ENCODE measurements around the gene ZNF106.

ZNF106 gene

GRCh38 chr15:42508263-42508690 lies 17.3 kb upstream of the ZNF106 start:
- H3K4me3 ChIP-seq (ENCODE audit: low read depth, low read length), result no peak overlapping the region
- TF ChIP-seq, protein P1, sequence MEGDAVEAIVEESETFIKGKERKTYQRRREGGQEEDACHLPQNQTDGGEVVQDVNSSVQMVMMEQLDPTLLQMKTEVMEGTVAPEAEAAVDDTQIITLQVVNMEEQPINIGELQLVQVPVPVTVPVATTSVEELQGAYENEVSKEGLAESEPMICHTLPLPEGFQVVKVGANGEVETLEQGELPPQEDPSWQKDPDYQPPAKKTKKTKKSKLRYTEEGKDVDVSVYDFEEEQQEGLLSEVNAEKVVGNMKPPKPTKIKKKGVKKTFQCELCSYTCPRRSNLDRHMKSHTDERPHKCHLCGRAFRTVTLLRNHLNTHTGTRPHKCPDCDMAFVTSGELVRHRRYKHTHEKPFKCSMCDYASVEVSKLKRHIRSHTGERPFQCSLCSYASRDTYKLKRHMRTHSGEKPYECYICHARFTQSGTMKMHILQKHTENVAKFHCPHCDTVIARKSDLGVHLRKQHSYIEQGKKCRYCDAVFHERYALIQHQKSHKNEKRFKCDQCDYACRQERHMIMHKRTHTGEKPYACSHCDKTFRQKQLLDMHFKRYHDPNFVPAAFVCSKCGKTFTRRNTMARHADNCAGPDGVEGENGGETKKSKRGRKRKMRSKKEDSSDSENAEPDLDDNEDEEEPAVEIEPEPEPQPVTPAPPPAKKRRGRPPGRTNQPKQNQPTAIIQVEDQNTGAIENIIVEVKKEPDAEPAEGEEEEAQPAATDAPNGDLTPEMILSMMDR (IDR thresholded peaks at IDR 0.05; ENCODE audit: borderline replicate concordance, insufficient read depth, low read depth, low read length), result no peak

- TF ChIP-seq, protein P1 (IDR thresholded peaks at IDR 0.05; ENCODE audit: borderline replicate concordance, insufficient read depth, low read depth, low read length), result no peak
- H3K4me3 ChIP-seq (ENCODE audit: low read depth, low read length), result no peak overlapping the region
Observed at GRCh38 chr15:42507514-42507913, 16.6 kb upstream of the ZNF106 start.

DNA sequence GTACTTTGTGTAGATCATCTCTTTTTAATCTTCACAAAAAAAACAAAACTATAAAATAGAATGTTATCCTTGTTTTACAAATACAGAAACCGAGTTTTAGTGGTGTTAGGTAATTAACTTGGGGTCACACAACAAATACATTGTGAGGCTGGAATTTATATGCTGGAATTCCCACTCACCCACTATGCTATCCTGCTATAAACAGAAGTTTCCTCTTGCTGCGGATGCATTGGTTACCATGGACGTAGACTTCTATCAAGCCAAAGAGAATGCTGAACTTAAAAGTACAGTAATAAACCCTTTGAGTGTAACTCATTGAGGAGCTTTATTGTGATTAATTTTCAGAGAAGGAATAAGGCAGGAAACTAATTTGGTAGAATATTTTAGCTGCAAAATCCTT lies 13.7 kb upstream of the ZNF106 start:
- H3K4me3 ChIP-seq (ENCODE audit: low read depth, low read length), result no peak overlapping the region
- TF ChIP-seq, protein P1 (IDR thresholded peaks at IDR 0.05; ENCODE audit: borderline replicate concordance, insufficient read depth, low read depth, low read length), result no peak

DNA sequence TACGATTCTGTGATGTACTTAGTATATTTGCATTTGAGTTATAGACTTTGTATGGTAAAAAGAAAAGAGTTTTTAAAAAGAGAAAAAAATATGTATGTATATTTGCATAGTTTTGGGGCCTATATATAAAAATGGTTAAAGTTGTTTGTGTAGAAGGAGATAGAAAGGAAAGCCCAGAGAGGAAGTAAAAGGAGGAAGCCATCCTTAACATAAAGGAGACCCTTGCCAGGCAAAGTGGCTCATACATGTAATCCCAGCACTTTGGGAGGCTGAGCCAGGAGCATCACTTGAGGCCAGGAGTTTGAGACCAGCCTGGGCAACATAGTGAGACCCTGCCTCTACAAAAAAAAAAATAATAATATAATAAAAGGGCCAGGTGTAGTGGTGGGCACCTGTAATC lies 12.9 kb upstream of the ZNF106 start:
- H3K4me3 ChIP-seq (ENCODE audit: low read depth, low read length), result no peak overlapping the region
- TF ChIP-seq, protein P1 (IDR thresholded peaks at IDR 0.05; ENCODE audit: borderline replicate concordance, insufficient read depth, low read depth, low read length), result no peak

DNA sequence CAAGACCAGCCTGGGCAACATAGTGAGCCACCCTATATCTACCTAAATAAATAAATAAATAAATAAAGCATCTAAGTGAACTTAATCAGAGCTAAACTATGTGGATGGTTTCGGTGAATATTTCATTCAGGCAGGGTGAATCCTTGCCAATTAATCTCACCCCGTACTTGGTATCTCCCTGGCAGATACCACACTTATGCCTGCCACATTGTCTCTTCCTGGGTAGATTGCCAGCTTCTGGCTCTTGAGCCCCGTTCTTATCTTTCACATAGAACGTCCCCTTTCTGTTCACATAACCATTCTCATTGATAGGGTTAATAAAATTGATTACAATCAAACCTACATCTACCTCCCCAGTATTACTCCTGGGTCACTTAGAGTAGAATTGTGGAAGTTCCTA lies 11.5 kb upstream of the ZNF106 start:
- no peak overlapping the region for H3K4me3 ChIP-seq (ENCODE audit: low read depth, low read length)
- TF ChIP-seq, protein P1 (IDR thresholded peaks at IDR 0.05; ENCODE audit: borderline replicate concordance, insufficient read depth, low read depth, low read length), result no peak

- TF ChIP-seq, protein P1 (IDR thresholded peaks at IDR 0.05; ENCODE audit: borderline replicate concordance, insufficient read depth, low read depth, low read length), result no peak
- H3K4me3 ChIP-seq (ENCODE audit: low read depth, low read length), result no peak overlapping the region
Observed at GRCh38 chr15:42499858-42500609, 9.1 kb upstream of the ZNF106 start.

Data from GM12875 (cell line).